Stimulated activated CD8-positive, alpha-beta memory T cell treated with anti-CD3 and anti-CD28 coated beads, Interleukin-4, amount 100 ng/mL, for 4 hours (primary cell): ENCODE measurements around the gene CEP112.
"Not testable (repeated sequence)": the region's sequence is repeated elsewhere in the genome, so short reads cannot be mapped to it uniquely, and the experiment has no call there.

ENCODE experiments used
- DNase-seq, 2 donors: peaks; one replicate each; pipeline ENCODE4 v3.0.0-alpha.2; 2020; ENCODE audit warnings: low read depth in 2 of 2, low spot score in 1 of 2

Gene CEP112

DNA sequence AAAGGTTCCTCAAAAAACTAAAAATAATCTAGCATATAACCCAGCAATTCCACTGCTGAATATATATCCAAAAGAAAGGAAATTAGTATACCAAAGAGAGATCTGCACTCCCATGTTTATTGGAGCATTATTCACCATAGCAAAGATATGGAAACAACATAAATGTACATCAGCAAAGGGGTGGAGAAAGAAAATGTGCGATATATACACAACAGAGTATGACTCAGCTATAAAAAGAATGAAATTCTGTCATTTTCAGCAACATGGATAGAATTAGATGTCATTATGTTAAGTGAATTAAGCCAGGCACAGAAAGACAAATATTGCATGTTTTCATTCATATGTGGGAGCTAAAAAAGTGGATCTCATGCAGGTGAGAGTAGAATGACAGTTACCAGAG, 350.8 kb downstream of the CEP112 start:
- no peak for DNase-seq

DNA sequence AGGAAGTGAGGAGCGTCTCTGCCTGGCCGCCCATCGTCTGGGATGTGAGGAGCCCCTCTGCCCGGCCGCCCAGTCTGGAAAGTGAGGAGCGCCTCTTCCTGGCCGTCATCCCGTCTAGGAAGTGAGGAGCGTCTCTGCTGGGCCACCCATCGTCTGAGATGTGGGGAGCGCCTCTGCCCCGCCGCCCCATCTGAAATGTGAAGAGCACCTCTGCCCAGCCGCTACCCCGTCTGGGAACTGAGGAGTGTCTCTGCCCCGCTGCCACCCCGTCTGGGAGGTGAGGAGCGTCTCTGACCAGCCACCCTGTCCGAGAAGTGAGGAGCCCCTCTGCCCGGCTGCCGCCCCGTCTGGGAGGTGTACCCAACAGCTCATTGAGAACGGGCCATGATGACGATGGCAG, 354.7 kb downstream of the CEP112 start:
- DNase-seq = not testable (repeated sequence)

DNA sequence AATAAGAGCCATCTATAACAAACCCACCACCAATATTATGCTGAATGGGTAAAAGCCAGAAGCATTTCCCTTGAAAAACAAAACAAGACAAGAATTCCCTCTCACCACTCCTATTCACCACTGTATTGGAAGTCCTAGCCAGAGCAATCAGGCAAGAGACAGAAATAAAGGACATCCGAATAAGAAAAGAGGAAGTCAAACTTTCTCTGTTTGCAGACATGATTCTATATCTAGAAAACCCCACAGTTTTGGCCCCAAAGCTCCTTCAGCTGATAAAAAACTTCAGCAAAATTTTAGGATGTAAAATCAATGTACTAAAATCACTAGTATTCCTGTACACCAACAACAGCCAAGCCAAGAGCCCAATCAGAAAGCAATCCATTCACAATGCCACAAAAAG, 358.7 kb downstream of the CEP112 start:
- no peak for DNase-seq

DNA sequence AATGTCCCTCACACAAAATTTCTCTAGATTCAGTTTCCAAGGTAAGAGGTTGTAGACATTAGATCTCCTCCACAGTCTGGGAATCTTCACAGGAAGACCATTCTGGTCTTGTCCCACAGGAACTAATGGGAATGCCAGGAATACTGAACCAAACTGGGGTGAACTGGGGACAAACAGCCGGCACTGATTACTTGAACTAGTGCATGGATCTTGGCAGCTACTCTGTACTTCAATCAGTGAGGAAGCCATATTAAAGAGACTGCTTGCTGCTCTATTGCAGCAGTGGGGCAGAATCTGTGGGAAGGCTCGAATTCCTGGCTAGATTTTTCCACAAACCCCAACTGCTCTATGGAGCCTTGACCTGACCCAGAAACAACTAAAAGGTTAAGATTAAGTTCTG, 361.6 kb downstream of the CEP112 start:
- DNase-seq = no peak

DNA sequence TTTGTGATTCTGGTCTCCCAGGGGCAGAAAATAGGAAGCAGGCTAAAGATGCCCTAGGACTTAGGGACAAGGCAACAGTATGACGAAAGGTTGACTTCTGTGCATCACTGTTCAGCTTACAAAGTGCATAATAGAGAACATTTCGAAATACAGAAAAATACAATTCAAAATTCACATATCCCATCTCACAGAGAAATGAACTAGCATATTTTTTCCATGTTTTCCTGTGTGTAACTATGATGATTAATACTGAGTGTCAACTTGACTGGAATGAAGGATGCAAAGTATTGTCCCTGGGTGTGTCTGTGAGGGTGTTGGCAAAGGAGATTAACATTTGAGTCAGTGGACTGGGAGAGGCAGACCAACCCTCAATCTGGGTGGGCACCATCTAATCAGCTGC, 365.4 kb downstream of the CEP112 start:
- not testable (repeated sequence) for DNase-seq

DNA sequence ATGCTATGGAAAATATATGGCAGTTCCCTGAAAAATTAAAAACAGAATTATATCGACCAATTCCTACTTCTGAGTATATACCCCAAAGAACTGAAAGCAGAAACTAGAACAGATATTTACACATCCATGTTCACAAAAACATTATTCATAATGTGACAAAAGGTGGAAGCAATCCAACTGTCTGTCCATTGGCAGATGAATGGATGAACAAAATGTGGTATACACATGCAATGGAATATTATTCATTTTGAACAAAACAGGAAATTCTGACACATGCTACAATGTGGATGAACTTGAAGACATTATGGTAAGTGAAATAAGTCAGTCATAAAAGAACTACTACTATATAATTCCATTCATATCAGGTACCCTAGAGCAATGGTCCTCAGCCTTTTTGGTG, 367.0 kb downstream of the CEP112 start:
- DNase-seq = no peak

DNA sequence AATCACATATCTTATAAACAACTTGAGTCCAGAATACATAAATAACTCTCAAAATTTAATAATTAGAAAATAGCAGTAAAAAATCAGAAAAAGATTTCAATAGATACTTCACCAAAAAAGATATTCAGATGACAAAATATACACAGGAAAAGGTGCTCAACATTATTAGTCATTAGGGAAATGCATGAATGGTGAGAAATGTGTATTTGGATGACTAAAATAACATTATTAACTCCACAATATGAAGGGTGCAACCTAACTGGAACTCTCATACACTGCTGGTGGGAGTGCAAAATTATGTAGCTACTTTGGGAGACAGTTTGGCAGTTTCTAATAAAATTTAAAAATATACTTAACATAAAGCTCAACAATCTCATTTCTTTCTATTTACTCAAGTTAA, 368.2 kb downstream of the CEP112 start:
- DNase-seq = no peak

DNA sequence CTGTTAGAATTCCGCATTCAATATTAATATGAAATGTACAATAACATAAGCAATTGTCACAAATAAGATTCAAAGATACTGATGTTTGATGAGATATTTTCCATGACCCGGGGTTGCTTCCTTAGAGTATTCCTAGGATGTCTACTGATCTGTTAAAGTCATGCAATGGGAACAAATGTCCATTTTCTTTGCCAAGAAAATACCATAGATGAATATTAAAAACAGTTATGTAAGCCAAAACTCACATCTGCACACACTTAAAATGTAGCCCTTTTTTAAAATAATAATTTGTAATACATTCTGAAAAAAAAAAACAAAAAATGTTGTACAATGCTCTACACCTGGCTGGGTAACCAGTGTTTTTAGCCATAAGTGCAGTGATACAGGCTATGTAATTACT, 371.1 kb downstream of the CEP112 start:
- DNase-seq = no peak

DNA sequence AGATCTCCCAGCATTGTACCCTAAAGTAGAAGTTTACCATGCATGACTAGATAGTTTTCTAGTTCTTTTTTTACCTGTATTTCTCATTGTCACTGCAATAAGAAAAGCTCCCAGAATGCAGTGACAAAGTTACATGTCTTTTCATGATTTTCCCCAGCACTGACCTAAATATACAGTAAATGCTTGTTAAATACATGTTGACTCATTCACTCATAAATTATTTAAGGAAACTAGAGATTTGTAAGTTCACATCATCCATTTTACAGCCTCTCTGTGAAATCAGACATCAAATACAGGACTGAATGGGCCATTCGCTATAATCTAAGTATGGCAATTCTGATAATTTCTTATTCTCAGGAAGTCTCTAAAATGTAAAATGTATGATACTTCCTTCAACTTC, 371.6 kb downstream of the CEP112 start:
- DNase-seq = no peak

DNA sequence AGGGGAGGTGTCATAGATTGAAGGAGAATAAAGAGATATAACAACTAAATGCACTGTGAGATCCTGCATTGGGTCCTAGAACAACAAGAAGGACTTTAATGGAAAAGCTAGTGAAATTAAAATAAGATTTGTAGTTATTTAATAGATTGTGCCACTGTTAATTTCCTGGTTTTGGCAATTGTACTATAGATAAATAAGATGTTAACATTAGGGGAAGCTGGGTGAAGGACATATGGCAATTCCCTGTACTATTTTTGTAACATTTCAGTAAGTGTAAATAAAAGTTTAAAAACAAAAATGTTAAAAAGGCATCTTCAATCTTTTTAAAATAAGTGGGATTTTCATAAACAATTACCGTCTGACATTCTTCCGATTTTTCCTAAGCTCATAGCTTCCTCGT, 372.1 kb downstream of the CEP112 start:
- DNase-seq = no peak

DNA sequence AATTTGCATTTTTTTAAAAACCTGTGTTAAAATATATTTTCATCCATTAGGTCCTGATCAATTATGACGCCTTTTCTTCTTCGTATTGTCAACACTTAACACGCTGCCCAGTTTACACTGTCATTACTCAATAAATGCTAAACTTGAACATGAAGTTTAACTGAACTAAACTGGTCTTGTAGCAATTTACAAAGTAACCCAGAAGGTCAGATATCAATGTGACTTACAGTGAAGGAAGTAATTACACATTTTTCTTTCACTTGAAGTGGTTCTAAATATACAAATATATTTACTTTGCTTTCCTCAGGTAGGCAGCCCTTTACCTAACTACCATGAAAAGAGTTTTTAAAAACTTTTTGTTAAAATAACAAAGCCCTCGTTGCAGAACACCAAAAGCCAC, 374.0 kb downstream of the CEP112 start:
- DNase-seq = no peak

DNA sequence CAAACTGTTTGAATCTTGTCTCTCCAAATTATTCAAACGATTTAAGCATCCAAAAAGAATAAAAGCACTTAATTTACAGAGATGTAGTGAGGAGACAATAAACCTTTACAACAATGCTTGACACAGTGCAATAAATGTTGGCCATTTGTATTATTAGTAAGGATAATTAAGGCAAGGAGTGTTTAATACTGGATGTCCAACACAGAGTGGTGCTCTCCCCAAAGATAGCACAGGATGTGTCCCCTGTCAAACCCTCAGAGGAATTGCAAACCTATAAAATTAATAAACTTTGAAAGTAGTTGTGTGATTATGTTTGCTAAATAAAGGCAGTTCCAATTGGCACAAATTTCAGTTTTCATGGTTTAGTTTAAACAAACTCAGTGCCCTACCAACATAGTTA, 377.5 kb downstream of the CEP112 start:
- DNase-seq = no peak

DNA sequence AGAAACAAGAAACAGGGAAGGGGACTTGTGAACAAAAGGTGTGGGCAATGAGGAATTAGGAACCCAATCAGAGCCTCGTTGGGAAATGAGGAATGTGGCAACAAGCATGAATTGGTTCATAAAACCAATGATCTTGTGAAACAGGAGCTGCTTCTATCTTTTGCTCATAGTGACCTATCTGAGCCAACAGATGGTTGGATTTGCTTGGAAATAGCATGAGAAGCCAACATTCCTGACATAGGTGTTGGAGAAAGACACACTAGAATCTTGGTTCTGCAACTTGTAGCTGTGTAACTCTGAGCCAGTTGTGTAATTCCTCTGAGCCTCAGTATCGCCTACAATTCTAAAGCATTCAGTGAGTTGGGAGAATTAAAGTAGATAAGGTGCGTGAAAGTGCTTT, 378.6 kb downstream of the CEP112 start:
- no peak for DNase-seq

DNA sequence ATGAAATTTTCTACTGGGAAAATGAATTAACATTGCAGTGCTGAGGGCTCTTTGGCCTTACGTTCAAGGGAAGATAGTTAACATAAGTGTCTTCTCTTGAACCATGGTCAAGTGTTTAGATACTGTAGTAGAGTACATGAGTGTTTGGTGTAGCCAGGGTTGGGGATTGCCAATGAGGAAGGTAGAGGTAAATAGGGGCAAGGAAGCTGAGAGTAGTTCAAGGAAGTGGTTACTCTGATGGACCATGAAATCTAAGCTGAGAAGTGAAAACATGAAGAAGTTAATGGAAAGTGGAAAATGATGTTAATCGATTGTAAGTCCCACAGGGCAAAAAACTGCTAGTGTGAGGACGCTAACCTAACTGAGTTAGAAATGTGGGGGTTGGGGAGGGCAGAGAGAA, 380.9 kb downstream of the CEP112 start:
- DNase-seq = no peak

DNA sequence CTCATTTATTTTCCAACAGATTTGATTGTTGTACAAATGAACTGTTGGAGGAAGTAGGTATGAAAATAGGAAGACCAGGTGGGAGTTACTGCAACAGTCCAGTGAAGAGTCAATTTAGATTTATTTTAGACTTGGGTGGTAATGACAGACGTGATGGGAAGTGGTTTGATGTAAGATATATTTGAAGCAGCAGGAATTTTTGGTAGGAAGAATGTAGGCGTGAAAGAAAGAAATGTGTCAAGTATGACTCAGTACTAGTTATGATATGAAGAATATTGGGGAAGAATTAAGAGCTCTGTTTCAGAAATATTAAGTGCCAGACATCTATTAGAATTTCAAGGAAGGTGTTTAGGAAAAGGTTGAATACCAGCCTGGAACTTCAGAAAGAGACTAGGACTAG, 382.6 kb downstream of the CEP112 start:
- DNase-seq = no peak

DNA sequence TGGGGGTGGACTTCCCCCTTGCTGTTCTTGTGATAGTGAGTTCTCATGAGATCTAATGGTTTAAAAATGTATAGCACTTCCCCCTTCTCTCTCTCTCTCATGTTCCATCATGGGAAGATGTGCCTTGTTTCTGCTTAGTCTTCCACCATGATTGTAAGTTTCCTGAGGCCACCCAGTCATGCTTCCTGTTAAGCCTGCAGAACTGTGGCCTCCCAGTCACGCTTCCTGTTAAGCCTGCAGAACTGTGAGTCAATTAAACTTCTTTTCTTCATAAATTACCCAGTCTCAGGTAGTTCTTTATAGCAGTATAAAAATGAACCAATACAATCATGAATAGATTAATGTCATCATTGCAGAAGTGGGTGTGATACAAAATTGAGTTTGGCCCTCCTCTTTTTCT, 383.4 kb downstream of the CEP112 start:
- not testable (repeated sequence) for DNase-seq

DNA sequence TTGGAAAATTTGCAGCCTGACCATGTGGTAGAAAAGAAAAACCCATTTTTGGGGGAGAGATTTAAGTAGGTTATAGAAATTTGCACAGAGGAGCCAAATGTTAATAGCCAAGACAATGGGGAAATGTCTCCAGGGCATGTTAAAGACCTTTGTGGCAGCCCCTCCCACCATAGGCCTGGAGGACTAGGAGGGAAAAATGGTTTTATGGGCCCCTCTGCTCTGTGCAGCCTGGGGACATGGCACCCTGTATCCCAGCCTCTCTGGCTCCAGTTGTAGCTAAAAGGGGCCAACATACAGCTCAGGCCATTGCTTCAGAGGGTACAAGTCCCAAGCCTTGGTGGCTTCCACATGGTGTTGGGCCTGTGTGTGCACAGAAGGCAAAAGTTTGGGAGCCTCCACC, 384.6 kb downstream of the CEP112 start:
- DNase-seq = no peak

DNA sequence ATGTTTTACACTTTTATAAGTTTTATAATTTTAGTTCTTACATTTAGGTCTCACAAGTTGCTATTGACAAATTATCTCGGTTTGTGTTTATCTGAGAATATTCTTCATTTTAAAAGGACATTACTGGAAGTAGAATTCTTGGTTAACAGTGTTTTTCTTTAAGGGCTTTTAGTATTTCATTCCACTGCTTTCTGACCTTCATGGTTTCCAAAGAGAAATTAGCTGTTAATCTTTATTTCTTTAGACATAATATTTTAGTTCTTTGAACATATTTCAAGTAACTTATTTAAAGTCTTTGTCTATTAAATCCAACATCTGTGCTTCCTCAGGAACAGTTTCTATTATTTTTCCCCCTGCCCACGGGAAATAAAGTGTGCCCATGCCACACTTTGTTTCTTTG, 390.4 kb downstream of the CEP112 start:
- DNase-seq = no peak

DNA sequence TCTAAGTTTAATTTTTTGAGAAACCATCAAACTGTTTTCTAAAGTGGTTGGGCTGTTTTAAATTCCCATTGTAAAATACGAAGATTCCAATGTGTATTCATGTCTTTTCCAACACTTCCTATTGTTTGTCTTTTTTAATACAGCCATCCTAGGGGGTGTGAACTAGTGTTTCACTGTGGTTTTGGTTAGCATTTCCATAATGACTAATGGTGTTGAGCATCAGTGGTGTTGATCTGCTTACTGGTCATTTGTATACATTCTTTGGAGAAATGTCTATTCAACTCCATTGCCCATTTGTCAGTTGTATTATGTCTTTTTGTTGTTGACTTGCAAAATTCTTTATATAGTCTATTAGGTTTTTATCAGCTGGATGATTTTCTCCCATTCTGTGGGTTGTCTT, 391.3 kb downstream of the CEP112 start:
- no peak for DNase-seq

DNA sequence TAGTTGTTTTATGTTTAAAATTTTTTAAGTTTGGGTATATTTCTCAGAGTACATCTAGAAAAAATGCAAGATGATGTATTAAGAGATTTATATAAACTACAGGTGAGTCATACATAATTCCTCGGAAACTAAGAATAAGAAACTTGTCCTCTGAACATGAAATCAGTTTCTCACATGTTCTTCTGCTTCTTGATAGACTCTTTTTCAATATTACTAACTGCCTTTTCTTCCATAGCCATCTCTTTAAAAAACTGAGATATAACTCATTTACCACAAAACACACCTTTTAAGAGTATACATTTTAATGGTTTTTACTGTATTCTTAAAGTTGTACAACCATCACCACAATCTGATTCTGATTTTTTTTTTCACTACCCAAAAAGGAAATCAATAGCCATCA, 392.1 kb downstream of the CEP112 start:
- DNase-seq = no peak

DNA sequence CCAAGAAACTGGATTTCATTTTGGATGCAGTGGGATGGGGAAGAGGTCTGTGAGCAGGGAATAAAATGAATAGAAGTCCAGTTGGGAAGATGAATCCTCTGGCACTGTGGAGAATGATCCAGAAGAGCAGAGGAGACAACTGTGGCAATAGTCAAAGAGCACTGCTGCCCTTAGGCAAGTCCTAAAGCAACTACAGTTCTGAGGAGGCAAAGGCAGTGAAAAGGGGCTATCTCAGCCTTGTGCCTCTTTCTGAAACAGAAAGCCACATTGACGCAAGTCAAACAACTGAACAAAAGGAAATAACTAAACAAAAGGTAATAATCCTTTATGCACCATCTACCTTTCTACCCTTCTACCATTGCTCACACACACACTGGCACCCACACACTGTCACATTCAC, 392.5 kb downstream of the CEP112 start:
- no peak for DNase-seq

DNA sequence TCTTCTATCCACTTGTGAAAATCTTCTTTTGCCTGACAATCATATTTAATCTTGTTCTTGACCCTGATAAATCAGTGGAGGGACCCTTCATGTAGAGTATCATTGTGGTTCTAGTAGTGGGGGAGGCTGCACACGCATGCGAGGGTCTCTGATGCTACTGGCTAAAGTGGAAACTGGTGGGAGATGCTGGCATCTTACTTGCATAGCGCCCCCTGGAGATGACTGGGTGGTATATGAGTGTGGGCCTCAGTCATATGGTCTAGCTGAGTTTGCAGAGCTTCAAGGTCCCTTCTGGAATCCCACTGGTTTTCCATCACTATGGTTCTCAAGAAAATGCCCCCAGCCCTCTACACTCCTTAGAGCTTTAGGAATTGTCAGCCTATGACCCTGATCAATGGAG, 394.1 kb downstream of the CEP112 start:
- DNase-seq = no peak

DNA sequence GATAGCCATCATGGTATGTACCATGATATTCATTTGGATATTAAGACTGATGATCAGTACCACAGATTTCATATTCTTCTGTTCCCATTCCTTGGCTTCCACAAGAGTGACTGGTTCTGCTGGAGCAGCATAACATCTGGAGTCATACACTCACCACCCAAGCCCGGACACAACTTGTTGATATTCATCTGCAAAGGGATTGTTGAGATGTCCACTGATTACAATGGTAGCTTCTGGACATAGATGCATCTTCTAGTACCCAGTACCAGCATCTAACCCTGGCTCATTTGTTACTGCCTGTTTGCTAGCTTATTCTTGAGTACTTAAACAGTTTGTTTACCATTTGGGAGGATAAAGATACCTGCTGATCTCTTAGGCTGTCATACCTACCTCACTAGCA, 394.8 kb downstream of the CEP112 start:
- no peak for DNase-seq

DNA sequence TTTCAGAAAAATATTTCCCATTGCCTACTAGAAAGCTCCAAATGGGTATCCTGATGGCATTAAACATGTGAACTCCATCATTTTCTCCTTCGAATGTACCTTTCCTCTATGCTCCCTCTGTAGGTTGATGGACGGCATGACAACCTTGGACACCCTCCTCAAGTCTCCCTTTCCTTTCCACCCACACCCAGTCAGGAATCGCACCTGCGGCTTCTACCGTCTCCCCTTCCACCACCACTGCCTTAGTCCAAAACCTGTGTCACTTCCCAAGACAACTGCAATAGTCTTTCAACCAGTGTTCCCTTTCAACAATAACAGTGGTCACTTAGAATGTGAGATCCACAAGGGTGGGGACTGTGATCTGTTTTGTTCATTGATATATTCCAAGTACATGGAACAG, 397.4 kb downstream of the CEP112 start:
- no peak for DNase-seq
